Fibroblast of lung (primary cell): ENCODE results near the gene MRPL55.

ENCODE experiments used
- EZH2 ChIP-seq: IDR thresholded peaks from 2 replicates; pipeline ENCODE4 v1.5.1; 2012; ENCODE audit warnings: low read length, control low read depth, mild to moderate bottlenecking; ENCODE audit errors: missing control alignments
- TF ChIP-seq, protein P1 (sequence below), 2 donors: IDR thresholded peaks in 1 of 2; conservative IDR thresholded peaks in 1 of 2; 1 replicate in 1 of 2; 2 replicates in 1 of 2; pipeline ENCODE4 v1.5.1; 2011 to 2012; ENCODE audit warnings: low read length in 2 of 2, control low read depth in 1 of 2, inconsistent platforms in 1 of 2, low read depth in 1 of 2, mild to moderate bottlenecking in 1 of 2

DNA sequence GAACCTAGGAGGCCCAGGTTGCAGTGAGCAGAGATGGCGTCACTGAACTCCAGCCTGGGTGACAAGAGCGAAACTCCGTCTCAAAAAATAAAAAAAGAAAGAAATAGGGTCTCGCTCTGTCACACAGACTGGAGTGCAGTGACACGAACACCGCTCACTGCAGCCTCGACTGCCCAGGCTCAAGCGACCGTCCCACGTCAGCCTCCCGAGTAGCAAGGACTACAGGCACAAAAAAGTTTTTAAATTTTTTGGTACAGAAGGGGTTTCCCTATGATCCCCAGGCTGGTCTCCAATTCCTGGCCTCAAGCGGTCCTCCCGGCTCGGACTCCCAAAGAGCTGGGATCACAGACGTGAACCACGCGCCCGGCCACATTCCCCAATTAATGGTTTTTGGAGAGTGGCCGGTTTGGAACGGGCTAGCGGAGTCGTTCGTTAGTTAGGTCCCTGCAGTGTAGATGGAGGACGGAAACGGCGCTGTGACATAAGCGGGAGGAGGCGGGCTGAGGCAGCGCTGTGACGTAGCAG lies 30.4 kb upstream of the MRPL55 start:
- TF ChIP-seq, protein P1, sequence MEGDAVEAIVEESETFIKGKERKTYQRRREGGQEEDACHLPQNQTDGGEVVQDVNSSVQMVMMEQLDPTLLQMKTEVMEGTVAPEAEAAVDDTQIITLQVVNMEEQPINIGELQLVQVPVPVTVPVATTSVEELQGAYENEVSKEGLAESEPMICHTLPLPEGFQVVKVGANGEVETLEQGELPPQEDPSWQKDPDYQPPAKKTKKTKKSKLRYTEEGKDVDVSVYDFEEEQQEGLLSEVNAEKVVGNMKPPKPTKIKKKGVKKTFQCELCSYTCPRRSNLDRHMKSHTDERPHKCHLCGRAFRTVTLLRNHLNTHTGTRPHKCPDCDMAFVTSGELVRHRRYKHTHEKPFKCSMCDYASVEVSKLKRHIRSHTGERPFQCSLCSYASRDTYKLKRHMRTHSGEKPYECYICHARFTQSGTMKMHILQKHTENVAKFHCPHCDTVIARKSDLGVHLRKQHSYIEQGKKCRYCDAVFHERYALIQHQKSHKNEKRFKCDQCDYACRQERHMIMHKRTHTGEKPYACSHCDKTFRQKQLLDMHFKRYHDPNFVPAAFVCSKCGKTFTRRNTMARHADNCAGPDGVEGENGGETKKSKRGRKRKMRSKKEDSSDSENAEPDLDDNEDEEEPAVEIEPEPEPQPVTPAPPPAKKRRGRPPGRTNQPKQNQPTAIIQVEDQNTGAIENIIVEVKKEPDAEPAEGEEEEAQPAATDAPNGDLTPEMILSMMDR (conservative IDR thresholded peaks at IDR 0.05 in 1 of 2, IDR thresholded peaks at IDR 0.05 in 1 of 2; ENCODE audit: low read depth in 1 of 2, low read length in 2 of 2) = no peak
- no peak for TF ChIP-seq EZH2
